OCI-LY3 (cell line): ENCODE data around the gene CARS1.

Experiments used
- CTCF ChIP-seq: fragments of 200-600, 300-600 bp; sonication (generic); IDR thresholded peaks from 2 replicates; pipeline ENCODE4 v1.5.1; 2014; ENCODE audit warnings: antibody characterized with exemption, low read length, low read depth
- EZH2phosphoT487 ChIP-seq: fragments of 200-600 bp; shearing (Covaris generic); IDR thresholded peaks from 2 replicates; pipeline ENCODE4 v1.6.1; 2018; ENCODE audit warnings: antibody characterized with exemption, mixed run types, low read depth

DNA sequence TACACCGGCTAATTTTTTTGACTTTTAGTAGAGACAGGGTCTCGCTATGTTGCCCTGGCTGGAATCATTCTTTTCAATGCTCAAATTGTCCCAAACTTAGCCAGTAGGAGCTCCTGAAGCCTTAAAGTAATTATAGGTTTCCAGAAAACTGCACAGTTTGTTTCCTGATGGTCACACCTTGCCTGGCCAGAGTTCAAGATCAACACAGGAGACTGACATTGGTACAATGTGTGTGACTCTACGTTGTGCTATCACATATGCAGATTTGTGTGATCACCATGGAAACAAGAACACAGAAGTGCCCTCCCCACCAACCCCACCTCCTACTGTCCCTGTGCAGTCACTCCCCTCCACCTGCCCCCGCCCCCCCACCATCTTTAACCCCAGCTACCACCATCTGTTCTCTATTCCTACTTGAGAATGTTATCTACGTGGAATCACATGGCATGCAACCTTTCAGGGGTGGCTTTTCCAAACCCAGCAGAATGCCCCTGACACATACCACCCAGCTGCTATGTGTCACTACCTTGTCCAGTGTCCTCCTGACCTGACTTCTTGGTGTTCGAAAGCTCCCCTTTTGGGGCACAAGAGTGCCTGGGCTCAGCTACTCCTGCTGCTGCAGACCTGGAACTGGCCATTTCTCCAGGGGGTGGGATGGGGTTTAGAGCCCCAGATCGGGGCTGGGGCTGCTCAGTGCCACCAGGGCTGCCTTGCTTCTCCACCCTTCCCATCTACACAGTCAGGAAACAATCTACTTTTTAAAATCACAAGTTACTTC is 59.0 kb downstream of the CARS1 start:
- TF ChIP-seq CTCF: no peak
- TF ChIP-seq EZH2phosphoT487: no peak
